ENCODE measurements around the gene TYSND1. TPM values are rescaled to one million over a fixed set of nuclear protein-coding genes. Genes with fewer than 3 reads are reported as not detected.

TYSND1 gene
- total and polyA plus RNA-seq, 5 donors from 2014 or later: 15.0 to 28.1 (median 17.3) TPM

DNA sequence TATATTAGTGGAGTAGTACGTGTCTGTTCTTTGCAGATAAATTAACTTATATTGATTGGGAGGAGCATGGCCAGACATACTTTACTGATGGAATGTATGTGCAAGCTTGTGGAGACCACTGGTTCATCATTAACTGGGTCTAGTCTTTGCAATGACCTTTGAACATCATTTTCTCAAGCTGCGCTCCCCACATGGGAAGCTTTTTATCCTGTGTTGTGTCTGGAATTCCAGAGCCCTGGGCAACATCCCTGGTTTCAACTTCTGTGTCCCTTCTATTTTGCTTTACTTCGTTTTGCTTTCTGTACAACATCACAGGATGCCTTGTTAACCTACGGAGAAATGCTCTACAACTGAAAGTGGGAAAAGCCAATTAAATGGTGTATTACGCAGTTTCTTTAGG is 55.5 kb downstream of the TYSND1 start:
- H3K36me3 ChIP-seq (ENCODE audit: control insufficient read depth, insufficient read depth, low read length): peaks cover 3% of the 10 kb centered on the region
- Mint-ChIP-seq H3K9me3 (no peaks in the 10 kb centered on the region), H3K36me3 (peaks cover 5% of the 10 kb centered on the region), H3K27ac (no peak overlapping the region), H3K4me1 (peaks cover 5 to 45% (median 23%) of the 10 kb centered on the region in 4 donors), H3K27me3 (no peaks in the 10 kb centered on the region), H3K4me3 (no peak overlapping the region)
- no peak for ATAC-seq (ENCODE audit: low read depth in 2 of 2)
- no peaks in the 10 kb centered on the region for H3K27me3 ChIP-seq (ENCODE audit: control insufficient read depth, insufficient read depth, low read length)
- H3K27ac ChIP-seq (ENCODE audit: insufficient read depth, low read length, poor library complexity, severe bottlenecking): no peak overlapping the region
- H3K9me3 ChIP-seq (ENCODE audit: control insufficient read depth in 2 of 2, low read length in 2 of 2): no peaks in the 10 kb centered on the region
- H3K4me3 ChIP-seq (ENCODE audit: low read depth, low read length): no peak overlapping the region
- peaks cover 30% of the 10 kb centered on the region for H3K4me1 ChIP-seq (ENCODE audit: control insufficient read depth, insufficient read depth, low read length, poor library complexity, severe bottlenecking)
- DNase-seq: no peak

GRCh38 chr10:70090013-70090412 is 56.5 kb downstream of the TYSND1 start:
- peak overlapping the region in 1 of 4 donors; percentile 57 for H3K4me3 Mint-ChIP-seq
- peaks cover 30% of the 10 kb centered on the region for H3K4me1 ChIP-seq (ENCODE audit: control insufficient read depth, insufficient read depth, low read length, poor library complexity, severe bottlenecking)
- H3K4me3 ChIP-seq (ENCODE audit: low read depth, low read length): no peak overlapping the region
- H3K27ac ChIP-seq (ENCODE audit: insufficient read depth, low read length, poor library complexity, severe bottlenecking): no peak overlapping the region
- no peaks in the 10 kb centered on the region for H3K27me3 ChIP-seq (ENCODE audit: control insufficient read depth, insufficient read depth, low read length)
- no peaks in the 10 kb centered on the region for H3K9me3 Mint-ChIP-seq
- H3K27ac Mint-ChIP-seq: peak overlapping the region in 1 of 3 donors; percentile 13
- DNase-seq: no peak
- no peaks in the 10 kb centered on the region for H3K36me3 ChIP-seq (ENCODE audit: control insufficient read depth, insufficient read depth, low read length)
- no peak for ATAC-seq (ENCODE audit: low read depth in 2 of 2)
- H3K27me3 Mint-ChIP-seq: no peaks in the 10 kb centered on the region
- H3K4me1 Mint-ChIP-seq: peaks cover 5 to 40% (median 22%) of the 10 kb centered on the region in 4 donors
- peaks cover 5% of the 10 kb centered on the region for H3K36me3 Mint-ChIP-seq
- H3K9me3 ChIP-seq (ENCODE audit: control insufficient read depth in 2 of 2, low read length in 2 of 2): no peaks in the 10 kb centered on the region

- no peaks in the 10 kb centered on the region for H3K9me3 ChIP-seq (ENCODE audit: control insufficient read depth in 2 of 2, low read length in 2 of 2)
- Mint-ChIP-seq H3K4me3 (no peak overlapping the region), H3K9me3 (no peaks in the 10 kb centered on the region), H3K36me3 (no peaks in the 10 kb centered on the region), H3K27me3 (no peaks in the 10 kb centered on the region), H3K27ac (no peak overlapping the region), H3K4me1 (peaks cover 2 to 24% (median 15%) of the 10 kb centered on the region in 4 donors)
- ATAC-seq (ENCODE audit: low read depth in 2 of 2): no peak
- DNase-seq: no peak
- no peaks in the 10 kb centered on the region for H3K36me3 ChIP-seq (ENCODE audit: control insufficient read depth, insufficient read depth, low read length)
- H3K4me1 ChIP-seq (ENCODE audit: control insufficient read depth, insufficient read depth, low read length, poor library complexity, severe bottlenecking): peaks cover 18% of the 10 kb centered on the region
- H3K27me3 ChIP-seq (ENCODE audit: control insufficient read depth, insufficient read depth, low read length): no peaks in the 10 kb centered on the region
- H3K4me3 ChIP-seq (ENCODE audit: low read depth, low read length): no peak overlapping the region
- no peak overlapping the region for H3K27ac ChIP-seq (ENCODE audit: insufficient read depth, low read length, poor library complexity, severe bottlenecking)
Observed at GRCh38 chr10:70088308-70088698, 58.2 kb downstream of the TYSND1 start.

Other genes with a start within 250 kb of the TYSND1 start
- gene MACROH2A2, start 93.9 kb downstream of the TYSND1 start, total RNA-seq: 2.4 TPM
- gene MACROH2A2, start 93.9 kb downstream of the TYSND1 start, polyA plus RNA-seq: 1 to 10 TPM; 3.2 to 4.1 (median 3.5) TPM
- gene AIFM2, start 13.9 kb downstream of the TYSND1 start, total RNA-seq: 5.5 TPM
- gene AIFM2, start 13.9 kb downstream of the TYSND1 start, polyA plus RNA-seq: 1 to 10 TPM; 2.0 to 2.4 (median 2.2) TPM
- 108 TPM for gene SAR1A, start 23.8 kb upstream of the TYSND1 start, total RNA-seq
- gene SAR1A, start 23.8 kb upstream of the TYSND1 start, polyA plus RNA-seq: 10 to 100 TPM; 14.5 to 46.4 (median 31.1) TPM
- 54.3 TPM for gene PPA1, start 86.7 kb upstream of the TYSND1 start, total RNA-seq
- 100 to 1,000 TPM; 142 to 232 (median 167) TPM for gene PPA1, start 86.7 kb upstream of the TYSND1 start, polyA plus RNA-seq
- not detected for gene NPFFR1, start 137.3 kb upstream of the TYSND1 start, total RNA-seq
- gene NPFFR1, start 137.3 kb upstream of the TYSND1 start, polyA plus RNA-seq: not detected
- gene LRRC20, start 235.9 kb upstream of the TYSND1 start, total RNA-seq: 2.3 TPM
- 1 to 10 TPM in 3 of 4 donors, under 1 TPM in 1; 0.93 to 3.1 (median 1.8) TPM for gene LRRC20, start 235.9 kb upstream of the TYSND1 start, polyA plus RNA-seq